Retinal pigment epithelial cell (primary cell): ENCODE data around the gene SH2D3C.

ENCODE experiments used
- DNase-seq: peaks from one replicate; pipeline ENCODE4 v3.0.0-alpha.2; 2010; ENCODE audit warnings: low read depth
- H3K4me3 ChIP-seq: 2 replicates; pipeline ENCODE4 v1.5.1; 2011; ENCODE audit warnings: mild to moderate bottlenecking, low read length, control low read depth, moderate library complexity
- TF ChIP-seq, protein P1 (sequence below): conservative IDR thresholded peaks from 2 replicates; pipeline ENCODE4 v1.5.1; 2011; ENCODE audit warnings: low read depth, low read length, control low read depth, inconsistent platforms

The SH2D3C gene

DNA sequence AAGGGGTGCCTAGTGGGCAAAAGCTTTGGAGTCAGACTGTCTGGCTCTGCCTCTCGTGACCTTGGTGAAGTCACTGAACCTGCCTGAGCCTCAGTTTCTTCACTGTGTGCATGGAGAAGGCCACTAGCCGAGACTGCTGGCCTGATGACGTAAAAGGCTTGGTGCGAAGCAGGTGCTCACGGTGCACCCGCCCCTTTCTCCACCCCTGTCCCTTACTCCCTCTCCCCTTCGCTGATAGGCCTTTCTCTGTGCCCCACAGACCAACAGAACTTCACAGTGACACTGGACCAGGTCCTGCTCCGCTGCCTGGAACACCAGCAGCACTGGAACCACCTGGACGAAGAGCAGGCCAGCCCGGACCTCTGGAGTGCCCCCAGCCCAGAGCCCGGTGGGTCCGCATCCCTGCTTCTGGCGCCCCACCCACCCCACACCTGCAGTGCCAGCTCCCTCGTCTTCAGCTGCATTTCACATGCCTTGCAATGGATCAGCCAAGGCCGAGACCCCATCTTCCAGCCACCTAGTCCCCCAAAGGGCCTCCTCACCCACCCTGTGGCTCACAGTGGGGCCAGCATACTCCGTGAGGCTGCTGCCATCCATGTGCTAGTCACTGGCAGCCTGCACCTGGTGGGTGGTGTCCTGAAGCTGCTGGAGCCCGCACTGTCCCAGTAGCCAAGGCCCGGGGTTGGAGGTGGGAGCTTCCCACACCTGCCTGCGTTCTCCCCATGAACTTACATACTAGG lies 34.6 kb upstream of the SH2D3C start:
- DNase-seq = no peak
- TF ChIP-seq, protein P1, sequence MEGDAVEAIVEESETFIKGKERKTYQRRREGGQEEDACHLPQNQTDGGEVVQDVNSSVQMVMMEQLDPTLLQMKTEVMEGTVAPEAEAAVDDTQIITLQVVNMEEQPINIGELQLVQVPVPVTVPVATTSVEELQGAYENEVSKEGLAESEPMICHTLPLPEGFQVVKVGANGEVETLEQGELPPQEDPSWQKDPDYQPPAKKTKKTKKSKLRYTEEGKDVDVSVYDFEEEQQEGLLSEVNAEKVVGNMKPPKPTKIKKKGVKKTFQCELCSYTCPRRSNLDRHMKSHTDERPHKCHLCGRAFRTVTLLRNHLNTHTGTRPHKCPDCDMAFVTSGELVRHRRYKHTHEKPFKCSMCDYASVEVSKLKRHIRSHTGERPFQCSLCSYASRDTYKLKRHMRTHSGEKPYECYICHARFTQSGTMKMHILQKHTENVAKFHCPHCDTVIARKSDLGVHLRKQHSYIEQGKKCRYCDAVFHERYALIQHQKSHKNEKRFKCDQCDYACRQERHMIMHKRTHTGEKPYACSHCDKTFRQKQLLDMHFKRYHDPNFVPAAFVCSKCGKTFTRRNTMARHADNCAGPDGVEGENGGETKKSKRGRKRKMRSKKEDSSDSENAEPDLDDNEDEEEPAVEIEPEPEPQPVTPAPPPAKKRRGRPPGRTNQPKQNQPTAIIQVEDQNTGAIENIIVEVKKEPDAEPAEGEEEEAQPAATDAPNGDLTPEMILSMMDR = no peak
- H3K4me3 ChIP-seq = no peak overlapping the region

DNA sequence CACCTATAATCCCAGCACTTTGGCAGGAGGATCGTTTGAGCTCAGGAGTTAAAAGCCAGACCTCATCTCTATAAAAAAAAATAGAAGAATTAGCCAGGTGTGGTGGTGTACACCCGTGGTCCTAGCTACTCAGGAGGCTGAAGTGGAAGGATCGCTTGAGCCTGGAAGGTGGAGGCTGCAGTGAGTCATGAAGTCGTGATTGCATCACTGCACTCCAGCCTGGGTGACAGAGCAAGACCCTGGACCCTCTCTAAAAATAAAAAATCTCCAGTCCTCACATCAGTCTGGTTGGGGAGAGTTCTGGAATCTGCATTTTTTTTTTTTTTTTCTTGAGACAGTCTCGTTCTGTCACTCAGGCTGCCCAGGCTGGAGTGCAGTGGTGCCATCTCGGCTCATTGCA lies 33.5 kb upstream of the SH2D3C start:
- H3K4me3 ChIP-seq = no peak overlapping the region
- TF ChIP-seq, protein P1 = no peak
- DNase-seq = no peak

- DNase-seq = no peak
- TF ChIP-seq, protein P1 = no peak
- no peak overlapping the region for H3K4me3 ChIP-seq
These were observed 32.1 kb upstream of the SH2D3C start for GRCh38 chr9:127810378-127811187.

GRCh38 chr9:127809540-127810377 lies 31.3 kb upstream of the SH2D3C start:
- TF ChIP-seq, protein P1 = no peak
- no peak for DNase-seq
- H3K4me3 ChIP-seq = no peak overlapping the region

- TF ChIP-seq, protein P1 = no peak
- no peak for DNase-seq
- H3K4me3 ChIP-seq = no peak overlapping the region
These were observed 30.6 kb upstream of the SH2D3C start for GRCh38 chr9:127809002-127809539.

DNA sequence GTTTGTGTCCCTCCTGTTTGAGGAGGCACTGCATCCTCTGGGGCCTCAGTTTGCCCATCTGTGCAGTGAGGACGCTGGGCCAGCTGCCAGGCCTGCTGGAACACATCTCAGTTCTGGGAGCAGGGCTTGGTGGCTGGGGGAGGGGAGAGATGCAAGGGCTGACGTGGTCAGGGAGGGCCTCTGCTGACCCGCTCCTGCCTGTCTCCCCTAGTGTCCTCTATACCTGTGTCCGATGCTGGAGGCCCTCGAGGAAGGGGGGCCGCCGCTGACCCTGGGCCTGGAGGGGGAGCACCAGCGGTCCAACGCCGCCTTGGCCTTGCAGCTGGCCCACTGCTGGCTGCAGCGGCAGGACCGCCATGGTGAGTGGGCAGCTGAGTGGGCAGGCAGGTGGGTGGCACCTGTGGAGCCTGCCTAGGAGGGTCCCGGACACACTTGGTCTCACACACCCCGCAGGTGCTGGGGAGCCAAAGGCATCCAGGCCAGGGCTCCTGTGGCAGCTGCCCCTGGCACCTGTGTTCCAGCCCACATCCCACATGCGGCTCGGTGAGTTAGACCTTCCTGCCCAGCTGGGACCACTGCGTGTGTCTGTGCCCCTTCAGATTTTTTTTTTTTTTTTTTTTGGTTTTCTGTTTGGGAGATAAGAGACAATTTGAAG lies 30.0 kb upstream of the SH2D3C start:
- H3K4me3 ChIP-seq = no peak overlapping the region
- DNase-seq = no peak
- TF ChIP-seq, protein P1 = no peak
